K562 treated with DMSO at 1 percent for 12 hours (cell line): ENCODE measurements around the gene ADAT3. TPM values are rescaled to one million over a fixed set of nuclear protein-coding genes. Genes with fewer than 3 reads are reported as not detected.

Experiments used
- total RNA-seq: library from RNA; unstranded; fragments of 300-600 nt; gene quantifications from 2 replicates; pipeline ENCODE4 v1.2.3, GENCODE V29; 2022; ENCODE audit not compliant: insufficient read depth

The ADAT3 gene
- total RNA-seq, result 24.3 and 32.0 TPM in 2 replicates

GRCh38 chr19:1905110-1905862 is at the start of gene ADAT3, which contains the start of gene SCAMP4:
Gene ADAT3, plus strand, starts transcription at chr19:1905399. Its CDS starts 6,649 bp downstream, at chr19:1912048.
Gene SCAMP4, plus strand, starts transcription at chr19:1905399. Its CDS starts 9,621 bp downstream, at chr19:1915020.

GRCh38 chr19:1863328-1863637 is 41.9 kb upstream of the ADAT3 start, which contains the start of gene KLF16:
Gene KLF16, minus strand, starts transcription at chr19:1863579. Its CDS starts 82 bp downstream, at chr19:1863497.

GRCh38 chr19:1885398-1886119 is 19.6 kb upstream of the ADAT3 start, which contains the start of gene ABHD17A:
Gene ABHD17A, minus strand, starts transcription at chr19:1885496. Its CDS starts 3,930 bp downstream, at chr19:1881566.

GRCh38 chr19:1941146-1942077 is 36.2 kb downstream of the ADAT3 start, which contains the start of gene CSNK1G2:
Gene CSNK1G2, plus strand, starts transcription at chr19:1941172. Its CDS starts 28,601 bp downstream, at chr19:1969773.

Other genes with a start within 250 kb of the ADAT3 start
- gene ONECUT3, start 151.9 kb upstream of the ADAT3 start, total RNA-seq, result not detected in 2 replicates
- gene ATP8B3, start 93.1 kb upstream of the ADAT3 start, total RNA-seq, result 1.8 and 4.2 TPM in 2 replicates
- gene REXO1, start 56.9 kb upstream of the ADAT3 start, total RNA-seq, result 20.9 and 35.6 TPM in 2 replicates
- gene KLF16, start 41.8 kb upstream of the ADAT3 start, total RNA-seq, result 16.0 and 23.1 TPM in 2 replicates
- 134 and 194 TPM in 2 replicates for gene ABHD17A, start 19.9 kb upstream of the ADAT3 start, total RNA-seq
- gene SCAMP4, start within 50 bp of the ADAT3 start, total RNA-seq, result 28.8 and 59.6 TPM in 2 replicates
- gene CSNK1G2, start 35.8 kb downstream of the ADAT3 start, total RNA-seq, result 74.0 and 105 TPM in 2 replicates
- gene BTBD2, start 110.3 kb downstream of the ADAT3 start, total RNA-seq, result 79.8 and 89.2 TPM in 2 replicates
- gene MKNK2, start 145.8 kb downstream of the ADAT3 start, total RNA-seq, result 220 and 387 TPM in 2 replicates
- gene MOB3A, start 190.9 kb downstream of the ADAT3 start, total RNA-seq, result 9.5 and 14.9 TPM in 2 replicates
- gene IZUMO4, start 191.5 kb downstream of the ADAT3 start, total RNA-seq, result 1.2 and 1.6 TPM in 2 replicates
- 68.6 and 125 TPM in 2 replicates for gene AP3D1, start 246.2 kb downstream of the ADAT3 start, total RNA-seq